H1 (cell line): Measurements from ENCODE around the gene TRAPPC13. TPM values are rescaled to one million over a fixed set of nuclear protein-coding genes. Genes with fewer than 3 reads are reported as not detected.

ENCODE experiments used
- CTCF ChIA-PET: fragments of 300-600 bp; sonication (Branson Sonifier 250); formaldehyde crosslinking; loops from one replicate; lab custom pipeline; 2021; ENCODE audit not compliant: partially characterized antibody; lab: Charles Lee
- POLR2A ChIA-PET: fragments of 300-600 bp; sonication (Branson Sonifier 250); formaldehyde crosslinking; loops from one replicate; lab custom pipeline; 2021; ENCODE audit warnings: inconsistent platforms; ENCODE audit not compliant: partially characterized antibody; lab: Charles Lee
- DNase-seq, 2 experiments: peaks; one replicate each; pipeline versions ENCODE4 v3.0.0 to v3.0.0-alpha.2; 2010 to 2022; ENCODE audit warnings: low spot score in 2 of 2, low read depth in 1 of 2, mixed read lengths in 1 of 2
- FAIRE-seq: peaks from 2 replicates; lab custom pipeline; 2011; peaks lifted over from hg19 to GRCh38; lab: Jason Lieb, UNC
- H2AFZ ChIP-seq: 2 replicates; pipeline ENCODE4 v1.8.1; 2012; ENCODE audit warnings: low read length, inconsistent platforms
- H2AK5ac ChIP-seq: 2 replicates; pipeline ENCODE4 v1.6.1; 2013; ENCODE audit warnings: low read depth, low read length
- H2BK120ac ChIP-seq: replicated peaks from 2 replicates; pipeline ENCODE3; 2013; ENCODE audit warnings: low read depth, low read length, inconsistent platforms
- H2BK12ac ChIP-seq: 2 replicates; pipeline ENCODE4 v1.6.1; 2013; ENCODE audit warnings: low read depth, low read length
- H2BK15ac ChIP-seq: 2 replicates; pipeline ENCODE4 v1.6.1; 2013; ENCODE audit warnings: low read length
- H2BK20ac ChIP-seq: 2 replicates; pipeline ENCODE4 v1.6.1; 2013; ENCODE audit warnings: low read length
- H2BK5ac ChIP-seq: 2 replicates; pipeline ENCODE4 v1.6.1; 2013; ENCODE audit warnings: low read depth, low read length
- H3K14ac ChIP-seq: 2 replicates; pipeline ENCODE4 v1.6.1; 2013; ENCODE audit warnings: inconsistent platforms; ENCODE audit not compliant: insufficient read length
- H3K18ac ChIP-seq: 2 replicates; pipeline ENCODE4 v1.6.1; 2013; ENCODE audit warnings: low read length; ENCODE audit errors: extremely low read depth
- H3K23ac ChIP-seq: 2 replicates; pipeline ENCODE4 v1.6.1; 2013; ENCODE audit warnings: inconsistent platforms; ENCODE audit not compliant: insufficient read length
- H3K23me2 ChIP-seq: 2 replicates; pipeline ENCODE4 v1.6.1; 2013; ENCODE audit warnings: low read depth, low read length
- H3K27ac ChIP-seq: 2 replicates; pipeline ENCODE4 v1.6.1; 2011; ENCODE audit warnings: low read depth, low read length, inconsistent platforms
- H3K27me3 ChIP-seq, 4 experiments: replicated peaks in 1 of 4; 1 replicate in 1 of 4; 2 replicates in 3 of 4; pipeline versions ENCODE4 v1.6.1 to v1.8.1; 2011 to 2013; ENCODE audit warnings: low read length in 3 of 4, mild to moderate bottlenecking in 3 of 4, inconsistent platforms in 2 of 4, mixed read lengths in 2 of 4, moderate library complexity in 1 of 4; ENCODE audit not compliant: control insufficient read depth in 3 of 4, insufficient read depth in 3 of 4; ENCODE audit errors: extremely low read depth in 1 of 4
- H3K36me3 ChIP-seq, 4 experiments: 2 replicates each; pipeline versions ENCODE4 v1.6.1 to v1.8.1; 2011 to 2013; ENCODE audit warnings: mild to moderate bottlenecking in 4 of 4, low read length in 3 of 4, moderate library complexity in 2 of 4, control low read depth in 1 of 4, inconsistent platforms in 1 of 4; ENCODE audit not compliant: insufficient read depth in 4 of 4, control insufficient read depth in 2 of 4
- H3K4ac ChIP-seq: replicated peaks from 2 replicates; pipeline ENCODE3; 2013; ENCODE audit warnings: low read length, low read depth, mixed read lengths, inconsistent platforms; ENCODE audit not compliant: insufficient read length
- H3K4me1 ChIP-seq, 4 experiments: replicated peaks in 1 of 4; 1 replicate in 1 of 4; 2 replicates in 3 of 4; pipeline versions ENCODE4 v1.6.1 to v1.8.1; 2011 to 2013; ENCODE audit warnings: low read length in 3 of 4, inconsistent platforms in 2 of 4, mixed read lengths in 1 of 4; ENCODE audit not compliant: insufficient read depth in 4 of 4, control insufficient read depth in 3 of 4
- H3K4me2 ChIP-seq, 2 experiments: 2 replicates each; pipeline versions ENCODE4 v1.6.1 to v1.8.1; 2011 to 2013; ENCODE audit warnings: low read depth in 2 of 2, low read length in 2 of 2, control low read depth in 1 of 2, inconsistent platforms in 1 of 2, mild to moderate bottlenecking in 1 of 2; ENCODE audit not compliant: insufficient read depth in 1 of 2
- H3K4me3 ChIP-seq, 4 experiments: fragments of 200-600, 300-600 bp in 1 of 4; sonication (generic), shearing (Covaris generic), sonication (Bioruptor Twin) in 1 of 4; 2 replicates each; pipeline versions ENCODE4 v1.5.1 to v1.8.1; 2011 to 2016; ENCODE audit warnings: low read length in 4 of 4, low read depth in 3 of 4, control low read depth in 2 of 4, inconsistent platforms in 2 of 4, mild to moderate bottlenecking in 2 of 4, mixed read lengths in 1 of 4, moderate library complexity in 1 of 4; ENCODE audit not compliant: insufficient read depth in 2 of 4; ENCODE audit errors: extremely low read depth in 1 of 4
- H3K56ac ChIP-seq: replicated peaks from 2 replicates; pipeline ENCODE3; 2013; ENCODE audit warnings: low read depth, mild to moderate bottlenecking, mixed read lengths, low read length, inconsistent platforms; ENCODE audit not compliant: insufficient read length
- H3K79me1 ChIP-seq: 2 replicates; pipeline ENCODE4 v1.6.1; 2013; ENCODE audit warnings: low read depth, low read length, control low read depth
- H3K79me2 ChIP-seq, 2 experiments: 2 replicates each; pipeline versions ENCODE4 v1.6.1 to v1.8.1; 2012 to 2013; ENCODE audit warnings: low read length in 2 of 2, mild to moderate bottlenecking in 2 of 2, inconsistent platforms in 1 of 2; ENCODE audit not compliant: insufficient read depth in 2 of 2, control insufficient read depth in 1 of 2
- H3K9ac ChIP-seq, 4 experiments: replicated peaks in 1 of 4; 1 replicate in 1 of 4; 2 replicates in 3 of 4; pipeline versions ENCODE4 v1.6.1 to v1.8.1; 2011 to 2013; ENCODE audit warnings: low read depth in 3 of 4, low read length in 3 of 4, control low read depth in 2 of 4, mild to moderate bottlenecking in 2 of 4, moderate library complexity in 2 of 4, inconsistent platforms in 1 of 4; ENCODE audit errors: extremely low read depth in 1 of 4
- H3K9me3 ChIP-seq, 2 experiments: 2 replicates each; pipeline versions ENCODE4 v1.6.1 to v1.8.1; 2012 to 2013; ENCODE audit warnings: mild to moderate bottlenecking in 2 of 2, moderate library complexity in 2 of 2, control low read depth in 1 of 2, inconsistent platforms in 1 of 2, low read depth in 1 of 2, low read length in 1 of 2, mixed read lengths in 1 of 2; ENCODE audit not compliant: insufficient read depth in 2 of 2
- H4K20me1 ChIP-seq, 2 experiments: replicated peaks in 1 of 2; 2 replicates each; pipeline versions ENCODE3 to v1.8.1; 2011 to 2013; ENCODE audit warnings: inconsistent platforms in 2 of 2, low read length in 2 of 2, mild to moderate bottlenecking in 1 of 2; ENCODE audit not compliant: insufficient read depth in 2 of 2, control insufficient read depth in 1 of 2
- H4K5ac ChIP-seq: 2 replicates; pipeline ENCODE4 v1.6.1; 2013; ENCODE audit warnings: low read length, low read depth, mixed read lengths, inconsistent platforms; ENCODE audit not compliant: insufficient read length
- H4K8ac ChIP-seq: 2 replicates; pipeline ENCODE4 v1.8.0; 2013; ENCODE audit warnings: mild to moderate bottlenecking, moderate library complexity, low read length, inconsistent platforms; ENCODE audit not compliant: insufficient read depth; ENCODE audit errors: extremely low read depth
- H4K91ac ChIP-seq: replicated peaks from 2 replicates; pipeline ENCODE3; 2013; ENCODE audit warnings: low read length, mixed read lengths, inconsistent platforms; ENCODE audit not compliant: insufficient read length
- ASH2L ChIP-seq: fragments of 200-600, 300-600 bp; sonication (generic); IDR thresholded peaks from one replicate; pipeline ENCODE4 v1.7.1; 2017; ENCODE audit warnings: low read length
- CBX8 ChIP-seq: fragments of 300-800, 300-1000 bp; sonication (generic); IDR thresholded peaks from 2 replicates; pipeline ENCODE4 v1.7.1; 2016; ENCODE audit warnings: low read depth, low read length, borderline replicate concordance
- CHD2 ChIP-seq: IDR thresholded peaks from 2 replicates; pipeline ENCODE4 v1.6.1; 2012; ENCODE audit warnings: low read length, improper control_type of control experiment
- FOSL1 ChIP-seq: IDR thresholded peaks from 2 replicates; pipeline ENCODE4 v1.6.1; 2011; ENCODE audit warnings: mild to moderate bottlenecking, low read depth, low read length, moderate library complexity; ENCODE audit not compliant: insufficient read depth
- HDAC6 ChIP-seq: IDR thresholded peaks from one replicate; pipeline ENCODE4 v1.7.1; 2012; ENCODE audit warnings: low read depth, mild to moderate bottlenecking, inconsistent platforms, low read length, moderate library complexity
- JUN ChIP-seq: IDR thresholded peaks from 2 replicates; pipeline ENCODE4 v1.6.1; 2011; ENCODE audit warnings: low read depth, mild to moderate bottlenecking, improper control_type of control experiment, low read length
- KDM1A ChIP-seq: fragments of 200-600, 300-600 bp; sonication (generic); IDR thresholded peaks from 2 replicates; pipeline ENCODE4 v1.7.1; 2016; ENCODE audit warnings: mild to moderate bottlenecking, low read length, borderline replicate concordance
- KDM4A ChIP-seq: IDR thresholded peaks from one replicate; pipeline ENCODE4 v1.7.1; 2012; ENCODE audit warnings: low read depth, mild to moderate bottlenecking, moderate library complexity, low read length, inconsistent platforms; ENCODE audit not compliant: severe bottlenecking
- MAFK ChIP-seq: IDR thresholded peaks from 2 replicates; pipeline ENCODE4 v1.6.1; 2012; ENCODE audit warnings: low read depth, mild to moderate bottlenecking, improper control_type of control experiment, low read length
- MAX ChIP-seq: IDR thresholded peaks from 2 replicates; pipeline ENCODE4 v1.6.1; 2012; ENCODE audit warnings: inconsistent platforms
- PHF8 ChIP-seq: fragments of 200-600 bp; sonication (generic); conservative IDR thresholded peaks from 2 replicates; pipeline ENCODE4 v1.7.1; 2012; ENCODE audit warnings: low read depth, mild to moderate bottlenecking, inconsistent platforms, low read length, moderate library complexity
- POLR2AphosphoS5 ChIP-seq: IDR thresholded peaks from 2 replicates; pipeline ENCODE4 v1.6.1; 2011; ENCODE audit warnings: low read depth, low read length
- POU5F1 ChIP-seq: IDR thresholded peaks from 2 replicates; pipeline ENCODE4 v1.6.1; 2011; ENCODE audit warnings: low read depth, mild to moderate bottlenecking, low read length, moderate library complexity
- RNF2 ChIP-seq: fragments of 200-900, 300-1000 bp; sonication (generic); IDR thresholded peaks from 2 replicates; pipeline ENCODE4 v1.7.1; 2016; ENCODE audit warnings: borderline replicate concordance, low read depth, mild to moderate bottlenecking, antibody characterized with exemption, low read length; ENCODE audit not compliant: poor library complexity, severe bottlenecking; ENCODE audit errors: missing control alignments
- WGBS, 2 experiments: shearing (Covaris generic) in 1 of 2; methylation state at CpG; one replicate each; pipeline versions ENCODE4 v1.1.6 to v1.1.7; 2013 to 2015; ENCODE audit warnings: low lambda C conversion rate in 2 of 2, mixed read lengths in 2 of 2, inconsistent platforms in 1 of 2, low coverage in 1 of 2, missing lambda C conversion rate in 1 of 2; ENCODE audit not compliant: insufficient replicate concordance in 2 of 2, insufficient coverage in 1 of 2, insufficient read length in 1 of 2; ENCODE audit errors: extremely low coverage in 1 of 2, missing lambda C conversion rate in 1 of 2; 5-methylcytosine and 5-hydroxymethylcytosine counted together
- polyA plus RNA-seq, 7 experiments: library from polyadenylated mRNA; depleted of rRNA in 3 of 7; stranded (reverse) in 5 of 7; unstranded in 2 of 7; fragments of >200 nt in 5 of 7; fragments of 200-250 nt in 2 of 7; gene quantifications; 1 replicate in 5 of 7; 2 replicates in 1 of 7; 4 replicates in 1 of 7; pipeline versions ENCODE4 v1.2.1 to v1.2.3, GENCODE V29; 2011 to 2013; ENCODE audit warnings: missing spikeins in 2 of 7, mixed read lengths in 2 of 7
- total RNA-seq: library from RNA; stranded (reverse); fragmentation: NEBNext Ultra II Directional; extraction: Animal tissue kit (Norgen Biotek cat#: 25700); gene quantifications from 2 replicates; pipeline ENCODE4 v1.2.1, GENCODE V29; 2021

The TRAPPC13 gene
- total and polyA plus RNA-seq, 2 of the 8 experiments (the other 6 are each of a cell fraction or from before 2014, with no cell fraction given) = 6.3 to 16.8 TPM

- DNase-seq = no peak
- Histone ChIP-seq H3K18ac (no peak overlapping the region), H2AK5ac (no peak overlapping the region), H2BK15ac (no peak overlapping the region), H3K9me3 (no peaks in the 10 kb centered on the region), H4K8ac (no peak overlapping the region), H3K23ac (no peak overlapping the region), H3K4me1 (peaks cover 0 to 4% (median 0%) of the 10 kb centered on the region in 4 experiments; a peak in 2 of 7 replicates), H3K79me1 (no peaks in the 10 kb centered on the region), H2BK12ac (no peak overlapping the region), H3K4me2 (no peak overlapping the region; a peak in 1 of 4 replicates), H3K4me3 (no peak overlapping the region), H4K20me1 (no peaks in the 10 kb centered on the region), H3K27ac (no peak overlapping the region), H2BK5ac (no peak overlapping the region), H3K14ac (no peak overlapping the region), H3K9ac (no peak overlapping the region), H3K4ac (no peak overlapping the region), H3K56ac (no peak overlapping the region), H4K91ac (no peak overlapping the region), H2BK20ac (no peak overlapping the region), H3K23me2 (no peaks in the 10 kb centered on the region), H2AFZ (no peak overlapping the region), H3K27me3 (no peaks in the 10 kb centered on the region), H4K5ac (no peak overlapping the region), H2BK120ac (no peak overlapping the region), H3K79me2 (no peaks in the 10 kb centered on the region), H3K36me3 (peaks cover 0 to 3% (median 0%) of the 10 kb centered on the region in 4 experiments; a peak in 2 of 8 replicates)
- CTCF ChIA-PET = no interaction called here
- WGBS, 2 experiments = 94% methylated on average over 2 of the region's 2 CpGs; no CpG with 5 or more reads in 1 of the 2 experiments
- POLR2A ChIA-PET = interaction anchor here (0.6 kb wide), 1 partner anchor 74 kb away, joined by 3 read pairs; no protein-coding TSS in a partner anchor
- FAIRE-seq = no peak
- TF ChIP-seq KDM1A (no peak), ASH2L (no peak), CBX8 (no peak), CHD2 (no peak), MAX (no peak), POU5F1 (no peak), PHF8 (no peak), JUN (no peak), MAFK (no peak), FOSL1 (no peak), POLR2AphosphoS5 (no peak), HDAC6 (no peak), RNF2 (no peak), KDM4A (no peak)
Measured at GRCh38 chr5:65646938-65647337, 22.1 kb downstream of the TRAPPC13 start.
